Effector CD4-positive, alpha-beta T cell (primary cell): ENCODE results near the gene STX16.

Experiments used
- DNase-seq: peaks from one replicate; pipeline ENCODE4 v3.0.0-alpha.2; 2020

STX16 gene

DNA sequence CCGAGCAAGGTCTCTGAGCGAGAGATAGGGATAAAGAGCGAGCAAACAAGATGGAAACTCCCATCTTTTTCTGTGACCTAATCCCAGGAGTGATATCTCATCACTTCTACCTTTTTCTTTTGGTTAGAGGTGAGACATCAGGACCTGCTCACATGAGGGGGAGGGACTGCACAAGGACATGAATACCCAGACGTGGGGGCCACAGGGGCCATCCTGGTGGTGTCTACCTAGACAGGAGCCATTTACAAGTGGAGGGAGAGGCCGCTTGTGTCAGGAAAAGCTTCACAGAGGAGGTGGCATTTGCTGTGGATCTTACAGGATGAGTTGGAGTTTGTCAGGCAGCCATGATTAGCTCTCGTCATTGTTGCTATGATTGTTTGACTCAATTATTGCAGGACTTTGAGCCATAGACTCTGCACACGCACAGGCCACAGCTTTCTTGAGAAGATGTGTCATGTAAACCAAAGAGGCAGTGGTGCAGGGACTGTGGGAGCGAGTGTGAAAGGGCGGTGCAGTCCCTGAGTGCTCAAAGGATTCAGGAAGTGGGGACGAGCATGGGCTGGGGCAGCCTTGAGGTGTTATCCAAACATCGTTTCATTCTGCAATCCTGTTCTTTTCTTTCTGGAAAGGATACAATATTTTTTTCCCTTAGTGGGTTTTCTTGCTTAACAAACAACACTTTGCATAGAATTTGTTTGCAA lies 49.2 kb downstream of the STX16 start:
- DNase-seq: no peak

DNA sequence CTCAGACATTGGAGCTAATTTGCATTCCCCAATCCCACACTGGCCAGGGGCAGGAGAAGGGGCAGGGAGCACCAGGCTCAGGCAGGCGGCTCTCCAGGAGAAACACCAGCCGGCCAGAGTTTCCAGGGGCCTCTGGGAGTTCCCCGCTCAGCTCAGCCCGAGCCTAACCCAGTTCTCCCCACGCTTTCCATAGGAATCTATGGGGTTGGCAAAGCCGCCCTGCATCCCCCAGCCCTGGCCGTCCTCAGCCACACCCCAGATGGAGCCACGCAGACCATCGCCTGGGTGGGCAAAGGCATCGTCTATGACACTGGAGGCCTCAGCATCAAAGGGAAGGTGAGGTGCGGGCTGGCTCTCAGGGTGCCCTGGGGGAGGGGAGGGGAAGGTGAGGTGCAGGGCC lies 49.7 kb downstream of the STX16 start:
- no peak for DNase-seq

DNA sequence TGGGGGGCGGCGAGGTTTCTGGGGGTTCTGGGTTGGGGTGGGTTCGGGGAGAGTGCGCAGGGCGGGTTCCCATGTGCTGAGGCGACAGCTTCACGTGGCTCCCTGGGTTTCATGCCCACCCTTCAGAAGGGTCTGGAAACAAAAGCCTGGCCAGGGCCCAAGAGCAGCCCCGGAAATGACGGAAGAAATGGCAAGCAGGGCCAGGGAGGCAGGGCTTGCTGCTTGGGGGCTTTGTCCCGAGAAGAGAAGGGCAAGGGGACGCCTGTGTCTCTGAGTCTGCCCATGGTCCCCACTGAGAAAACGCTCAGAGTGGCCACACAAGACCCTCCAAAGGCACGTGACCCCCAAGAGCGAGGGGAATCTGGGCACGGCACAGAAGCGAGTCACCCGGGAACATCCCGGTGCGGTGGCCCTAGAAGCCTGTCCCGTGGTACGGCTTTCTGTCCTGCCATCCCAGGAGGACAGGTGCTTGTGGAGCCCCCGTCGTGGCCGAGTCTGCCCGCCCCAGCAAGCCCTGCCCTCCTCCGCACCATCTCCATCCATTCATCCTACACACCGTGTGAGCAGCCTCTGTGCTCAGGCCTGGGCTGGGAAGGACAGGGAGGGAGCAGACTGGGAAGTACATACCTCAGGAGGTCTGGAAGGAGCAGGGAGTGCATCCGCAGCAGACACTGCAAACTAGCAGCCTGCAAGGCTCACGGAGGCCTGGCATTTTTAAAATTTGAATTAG lies 50.5 kb downstream of the STX16 start:
- no peak for DNase-seq

DNA sequence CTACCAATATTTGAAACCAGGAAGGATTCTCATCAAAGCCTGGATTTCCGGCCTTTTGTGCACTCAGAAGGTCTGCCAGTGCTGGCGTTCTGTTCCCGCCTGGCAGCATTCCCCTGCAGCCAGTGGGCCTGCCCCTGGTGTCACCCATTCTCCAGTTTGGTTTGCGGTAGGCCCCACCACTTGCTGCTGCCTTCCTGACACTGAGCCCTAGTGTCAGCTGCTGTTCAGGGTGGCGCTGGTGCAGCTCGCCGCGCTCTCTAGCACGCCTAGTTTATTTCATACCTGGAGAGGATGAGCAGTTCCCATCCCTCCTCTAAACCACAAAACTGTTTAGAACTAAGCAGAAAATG lies 51.1 kb downstream of the STX16 start:
- DNase-seq: no peak

DNA sequence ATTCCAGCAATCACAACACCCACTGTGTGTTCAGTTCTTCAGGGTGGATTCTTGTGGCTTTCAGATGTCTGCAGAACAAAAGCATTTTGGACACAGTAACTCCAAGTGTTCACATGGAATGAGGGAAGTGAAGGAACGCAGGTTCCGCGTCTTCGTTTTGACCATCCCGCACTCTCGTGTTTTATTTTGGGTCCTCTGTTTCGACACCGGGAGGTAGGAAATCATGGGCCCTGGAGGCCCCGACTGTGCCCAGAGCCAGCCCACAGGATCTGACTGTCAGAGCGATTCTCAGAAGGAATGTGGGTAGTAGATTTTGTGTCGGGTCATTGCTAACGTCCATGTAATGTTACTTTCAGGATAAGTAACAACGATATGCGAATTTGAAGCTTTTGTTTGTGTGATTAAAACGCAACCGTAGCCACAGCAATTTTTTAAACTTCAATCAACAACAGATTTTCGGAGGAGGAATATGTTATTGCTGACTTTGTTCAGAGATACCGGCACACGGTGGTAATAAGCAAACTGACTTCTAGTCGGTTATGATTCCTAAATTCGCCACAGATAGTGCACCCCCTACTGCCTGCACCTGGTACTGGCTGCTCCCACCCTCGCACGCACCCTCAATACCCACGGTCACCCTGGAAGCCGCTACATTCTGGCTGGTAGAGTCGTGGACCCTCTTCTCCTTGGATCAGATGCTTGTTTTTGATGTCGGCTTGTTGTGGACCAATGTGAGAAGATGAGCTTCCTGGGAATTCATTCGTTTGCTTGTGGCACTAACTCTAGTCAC lies 52.0 kb downstream of the STX16 start:
- no peak for DNase-seq

DNA sequence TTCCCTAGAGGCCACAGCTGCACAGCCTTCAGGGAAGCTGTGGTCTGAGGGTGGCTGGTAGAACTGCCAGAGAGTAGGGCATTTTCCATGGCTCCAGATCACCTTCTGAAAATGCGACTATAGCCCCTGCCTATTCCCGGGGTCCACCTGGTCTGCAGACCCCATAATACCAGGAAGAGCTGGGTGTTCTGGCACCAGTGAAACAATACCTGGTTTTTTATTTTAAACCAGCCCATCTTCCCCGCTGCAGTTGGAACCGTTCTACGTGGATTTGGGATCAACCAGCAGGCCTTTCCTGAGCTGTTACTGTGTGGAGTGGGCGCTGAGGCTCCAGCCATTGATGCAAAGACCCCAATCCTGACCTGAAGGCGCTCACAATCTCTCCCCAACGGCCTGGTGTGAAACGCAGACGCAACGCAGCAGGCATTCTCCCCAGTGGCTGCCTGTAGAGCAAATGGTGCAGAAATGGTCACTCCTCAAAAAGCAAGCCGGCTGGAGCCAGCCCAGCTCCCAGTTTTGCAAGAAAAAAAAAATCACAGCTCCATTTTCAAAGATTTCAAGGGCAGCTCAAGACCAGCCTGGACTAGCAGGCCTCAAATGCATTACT lies 52.8 kb downstream of the STX16 start:
- no peak for DNase-seq

DNA sequence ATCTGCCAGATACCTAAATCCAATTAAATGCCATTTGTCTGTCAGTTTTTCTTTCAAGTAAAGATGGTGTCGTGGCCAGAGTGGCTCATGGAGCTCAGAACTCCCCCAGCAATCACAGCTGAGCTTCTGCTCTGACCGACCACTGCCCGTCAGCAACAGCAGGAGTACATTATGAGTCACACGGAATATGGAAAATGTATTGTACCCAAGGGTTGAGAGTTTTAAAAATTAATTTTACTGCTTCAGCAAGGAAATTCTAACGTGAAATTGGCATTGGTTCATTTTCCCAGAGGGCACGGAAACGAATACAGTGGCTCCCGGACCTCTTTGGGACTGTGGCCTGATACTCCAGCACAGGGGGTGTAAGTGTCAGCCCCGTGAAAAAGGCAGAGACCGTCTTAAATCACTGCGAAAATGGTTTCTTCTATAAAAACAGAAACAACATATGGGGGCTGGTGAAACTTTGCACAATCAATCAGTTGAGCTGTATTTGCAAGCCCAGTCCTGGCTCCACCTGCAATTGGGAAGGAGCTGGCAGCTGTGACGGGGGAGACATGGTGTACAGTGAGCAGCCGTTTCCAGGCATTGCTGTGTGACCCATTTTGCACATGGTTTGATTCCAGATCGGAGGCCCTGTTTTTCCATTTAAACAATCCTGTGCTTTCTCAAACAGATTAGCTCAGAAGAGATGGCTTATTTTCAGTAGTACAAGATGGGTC lies 54.3 kb downstream of the STX16 start:
- no peak for DNase-seq

DNA sequence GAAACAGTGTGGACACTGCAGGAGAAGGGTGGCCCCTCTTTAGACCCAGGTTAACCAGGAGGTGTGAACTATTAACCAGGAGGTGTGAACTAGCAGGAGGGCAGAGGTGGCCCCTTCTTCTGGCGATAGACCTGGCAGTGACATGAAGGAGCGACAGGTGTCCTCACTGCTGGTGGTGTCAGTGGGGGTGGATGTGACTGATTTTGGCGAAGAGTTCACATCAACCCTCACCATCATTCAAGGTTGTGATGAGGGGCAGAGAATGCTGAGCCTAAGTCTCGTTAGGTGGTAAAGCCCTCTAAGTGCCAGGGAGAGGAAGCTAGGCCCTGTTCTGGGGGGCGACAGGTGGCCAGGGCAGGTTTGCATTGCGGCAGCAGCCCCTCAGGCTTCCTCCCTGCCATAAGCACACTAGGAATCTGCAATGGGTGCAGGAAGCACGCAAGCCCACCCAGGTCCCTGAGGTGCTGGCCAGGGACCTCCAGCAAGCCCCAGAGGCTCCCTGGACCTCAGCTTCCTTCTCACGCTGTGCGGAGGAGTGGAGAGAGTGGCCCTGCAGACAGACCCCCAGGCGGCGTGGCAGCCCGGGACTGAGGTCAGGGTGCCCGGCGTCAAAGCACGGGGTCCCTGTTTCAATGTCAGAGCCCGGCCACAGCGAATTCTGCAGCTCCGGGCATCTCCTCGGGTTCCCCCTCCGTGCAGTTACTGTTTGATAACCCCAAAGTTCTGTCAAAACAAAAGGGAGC lies 55.2 kb downstream of the STX16 start:
- no peak for DNase-seq

DNA sequence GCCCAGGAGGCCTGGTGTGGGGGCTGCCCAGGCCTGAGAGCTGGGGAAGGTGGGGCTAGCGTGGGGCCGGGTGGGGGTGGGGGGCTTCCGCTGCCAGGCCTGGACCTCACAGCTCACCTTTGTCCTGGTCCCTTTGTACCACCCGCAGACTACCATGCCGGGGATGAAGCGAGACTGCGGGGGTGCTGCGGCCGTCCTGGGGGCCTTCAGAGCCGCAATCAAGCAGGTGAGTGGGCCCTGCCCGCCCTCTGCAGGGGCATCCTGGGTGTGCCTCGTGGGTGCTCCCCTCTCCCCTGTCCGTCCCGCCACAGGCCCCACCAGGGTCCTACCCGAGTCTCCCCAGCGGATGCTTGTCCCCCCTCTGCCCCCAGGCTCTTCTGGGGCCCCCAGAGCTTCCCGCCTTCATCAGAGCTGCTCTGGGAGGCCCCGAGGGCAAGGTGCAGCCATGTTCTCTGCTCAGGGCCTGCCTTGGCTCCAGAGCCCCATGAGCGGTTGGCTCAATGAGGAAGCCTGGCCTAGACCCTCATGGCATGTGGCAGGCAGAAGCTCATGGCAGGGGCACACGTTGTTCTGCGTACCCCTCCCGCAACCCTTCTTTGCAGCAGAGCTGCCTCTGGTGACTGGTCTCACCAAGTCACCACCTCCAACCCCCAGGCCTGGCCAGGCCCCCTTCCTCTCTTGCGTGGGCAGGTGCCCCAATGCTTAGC lies 56.0 kb downstream of the STX16 start:
- no peak for DNase-seq

DNA sequence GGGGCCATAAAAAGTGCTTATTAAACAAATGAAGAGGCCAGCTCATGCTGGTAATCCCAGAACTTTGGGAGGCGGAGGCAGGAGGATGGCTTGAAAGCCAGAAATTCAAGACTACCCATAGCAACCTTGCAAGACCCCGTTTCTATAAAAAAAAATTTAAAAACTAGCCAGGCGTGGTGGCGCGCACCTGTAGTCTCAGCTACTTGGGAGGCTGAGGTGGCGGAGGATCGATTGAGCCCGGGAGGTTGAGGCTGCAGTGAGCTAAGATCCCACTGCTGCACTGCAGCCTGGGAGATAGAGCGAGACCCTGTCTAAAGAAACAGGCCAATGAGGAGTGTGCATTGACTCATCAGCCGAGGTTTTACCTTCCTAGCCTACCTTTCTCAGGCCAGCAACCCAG lies 56.7 kb downstream of the STX16 start:
- no peak for DNase-seq

DNA sequence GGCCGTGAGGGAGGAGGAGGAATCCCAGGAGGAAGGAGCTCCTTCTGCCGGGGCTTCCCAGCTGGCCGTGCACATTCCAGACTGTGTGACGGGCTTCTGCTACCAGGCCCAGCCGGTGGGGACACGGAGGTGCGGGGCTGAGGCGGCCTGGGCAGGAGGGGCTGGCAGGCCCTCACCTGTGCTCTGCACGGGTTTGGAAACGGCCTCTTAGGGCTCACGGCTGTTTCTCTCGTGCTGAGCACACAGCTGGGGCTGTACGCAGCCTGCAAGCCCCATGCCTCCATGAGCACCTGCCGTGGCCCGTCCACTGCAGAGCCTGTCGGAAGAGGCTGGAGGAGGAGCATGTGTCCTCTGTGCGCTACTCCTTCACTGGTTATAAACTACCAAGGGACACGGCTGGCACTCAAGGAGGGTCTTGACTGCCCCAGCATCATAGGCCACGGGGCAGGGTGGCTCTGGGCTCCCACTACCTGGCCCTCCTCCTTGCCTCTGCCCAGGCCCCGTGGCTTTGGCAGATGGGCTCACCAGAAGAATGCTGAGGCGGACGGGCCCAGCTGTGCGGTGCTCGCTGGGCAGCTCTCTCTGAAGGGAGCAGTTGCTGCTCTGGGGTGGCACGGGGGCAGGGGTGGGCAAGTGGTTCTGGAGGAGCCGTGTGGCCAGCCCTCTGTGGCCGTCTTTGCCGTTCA lies 57.3 kb downstream of the STX16 start:
- DNase-seq: no peak

DNA sequence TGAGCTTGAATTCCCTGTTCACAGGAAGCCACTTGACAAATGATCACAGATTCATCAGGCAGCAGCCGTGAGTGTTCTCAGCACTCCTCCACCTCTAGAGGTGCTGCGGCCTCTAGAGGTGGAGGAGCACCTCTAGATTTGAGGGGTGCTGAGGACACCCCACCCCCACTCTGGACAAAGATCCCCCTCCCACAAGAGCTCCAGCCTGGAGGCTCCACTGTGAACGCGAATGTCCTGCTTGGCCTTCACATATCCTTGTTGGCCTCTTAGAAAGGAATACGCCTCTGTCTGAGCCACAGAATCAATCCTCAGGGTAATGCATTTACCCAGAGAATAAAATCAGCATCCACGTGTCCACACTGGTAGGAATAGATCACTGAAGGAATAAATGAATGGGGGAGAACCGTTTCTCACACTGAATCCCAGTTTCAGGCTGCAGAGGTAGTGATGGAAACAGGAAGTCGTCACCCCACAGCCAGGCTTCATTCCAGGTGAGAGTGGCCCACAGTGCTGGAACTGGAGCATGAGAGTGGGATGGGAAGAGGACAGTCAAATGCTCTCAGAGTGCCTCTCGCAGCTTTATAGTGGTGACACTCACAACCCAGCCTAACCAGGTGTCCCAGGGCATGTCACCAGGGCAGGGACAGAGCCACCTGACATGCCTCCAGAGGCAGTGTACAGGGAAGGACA lies 58.1 kb downstream of the STX16 start:
- DNase-seq: no peak

DNA sequence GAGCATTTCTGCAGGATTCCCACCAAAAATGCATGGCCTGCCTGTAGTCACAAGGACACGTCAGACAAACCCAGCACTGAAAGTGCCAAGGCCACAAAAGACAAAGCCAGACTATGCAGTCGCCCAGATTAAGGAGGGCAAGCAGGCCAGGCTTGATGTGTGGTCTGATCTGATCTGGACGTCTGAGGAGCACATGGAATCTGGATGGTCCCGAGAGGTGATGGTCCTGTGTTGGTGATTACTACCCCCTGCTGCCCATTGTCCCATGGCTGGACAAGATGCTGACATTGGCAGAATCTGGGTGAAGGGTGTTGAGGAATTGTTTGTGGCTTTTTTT lies 58.6 kb downstream of the STX16 start:
- DNase-seq: no peak

DNA sequence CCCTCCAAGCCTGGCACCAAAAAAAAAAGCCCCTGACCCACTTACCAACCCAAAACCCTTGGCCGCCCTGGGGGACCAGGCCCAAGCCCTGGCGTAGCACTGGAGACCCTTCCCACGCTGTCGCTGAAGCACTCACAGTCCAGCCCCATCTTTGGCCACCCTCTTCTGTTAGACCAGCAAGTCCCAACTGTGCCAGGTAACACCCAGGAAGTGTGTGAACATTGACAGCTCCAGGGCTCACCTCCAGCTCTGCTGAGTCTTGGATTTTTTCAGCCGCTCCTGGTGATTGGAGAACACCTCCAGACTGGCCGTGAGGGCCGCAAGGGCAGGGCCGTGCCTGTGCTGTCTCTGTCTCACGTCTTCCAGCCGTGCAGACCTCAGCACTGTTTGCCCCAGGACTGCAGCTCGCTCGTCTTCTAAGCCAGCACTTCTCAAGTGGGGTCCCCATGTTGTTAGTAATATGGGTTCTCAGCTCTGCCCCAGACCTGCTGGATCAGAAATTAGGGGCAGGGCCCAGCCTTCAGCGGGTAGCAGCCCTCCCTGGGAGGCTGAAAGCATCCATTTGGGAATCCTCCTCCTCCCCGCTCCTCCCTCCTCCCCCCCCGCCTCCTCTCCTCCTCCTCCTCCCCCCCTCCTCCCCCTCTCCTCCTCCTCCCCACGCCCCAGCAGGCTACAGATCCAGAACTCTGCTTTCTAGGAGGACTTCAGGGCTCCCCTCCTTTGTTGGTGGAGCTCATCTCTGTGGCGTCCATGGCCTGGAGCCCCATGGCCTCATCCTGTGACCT lies 59.6 kb downstream of the STX16 start:
- DNase-seq: no peak

DNA sequence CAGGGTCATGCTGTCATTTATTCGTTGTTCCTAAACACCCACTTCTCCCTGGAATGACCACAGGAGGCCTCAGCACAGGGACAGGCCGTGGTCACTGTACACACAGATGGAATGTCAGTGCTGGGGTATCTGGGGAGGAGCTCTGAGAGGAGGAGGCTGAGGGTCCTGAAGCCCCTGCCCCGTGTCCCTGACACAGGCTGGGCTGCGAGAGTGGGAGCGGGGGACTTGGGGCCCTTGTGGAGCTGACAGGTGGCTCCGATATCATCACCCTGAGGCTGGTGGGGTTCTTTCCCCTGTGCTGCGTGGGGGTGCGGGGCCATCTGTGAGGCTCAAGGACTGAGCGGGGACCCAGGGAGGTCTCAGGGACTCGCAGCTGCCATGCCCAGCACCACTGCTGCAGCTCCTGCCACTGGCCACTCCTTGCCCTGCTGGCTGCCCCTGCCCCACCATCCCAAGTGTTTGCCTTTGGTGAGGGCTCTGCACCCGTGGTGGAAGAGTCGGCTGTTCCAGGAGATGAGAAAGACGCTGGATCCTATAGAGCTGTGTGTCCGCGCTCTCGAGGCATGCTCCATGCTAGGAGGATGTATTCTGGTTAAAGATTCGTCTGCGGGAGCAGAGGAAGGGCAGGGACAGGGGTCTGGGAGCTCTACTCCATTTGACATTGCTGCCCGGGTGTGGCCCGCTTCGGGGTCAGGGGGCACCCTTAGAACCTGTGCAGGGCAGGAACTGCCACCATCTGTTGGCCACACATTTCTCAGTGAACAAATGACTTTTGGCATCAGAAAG lies 60.4 kb downstream of the STX16 start:
- DNase-seq: no peak

DNA sequence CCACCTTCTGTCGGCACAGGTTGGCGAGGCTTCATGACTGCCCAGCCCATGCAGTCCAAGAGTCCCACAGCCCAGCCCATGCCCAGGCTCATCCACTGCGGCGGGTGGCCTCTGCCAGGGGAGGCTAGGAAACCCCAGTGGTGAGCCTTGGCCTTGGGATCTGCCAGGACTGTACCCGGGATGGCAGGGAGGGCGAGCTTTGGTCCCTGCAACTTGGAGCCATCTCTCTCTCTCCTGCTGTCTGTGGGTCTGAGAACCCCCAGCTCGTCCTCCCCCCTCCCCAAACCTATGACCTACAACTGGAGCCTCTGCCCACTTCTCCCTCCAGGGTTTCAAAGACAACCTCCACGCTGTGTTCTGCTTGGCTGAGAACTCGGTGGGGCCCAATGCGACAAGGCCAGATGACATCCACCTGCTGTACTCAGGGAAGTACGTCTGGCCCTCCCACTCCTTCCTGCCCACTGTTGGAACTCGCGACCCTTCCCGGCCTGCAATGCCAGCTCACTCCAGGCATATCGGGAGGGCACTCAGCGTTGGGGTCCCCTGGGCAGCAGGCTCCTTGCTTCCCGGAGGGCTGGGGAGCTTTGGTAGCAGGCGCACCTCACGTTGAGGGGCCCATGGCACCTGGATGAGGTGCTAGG lies 61.2 kb downstream of the STX16 start:
- DNase-seq: no peak

DNA sequence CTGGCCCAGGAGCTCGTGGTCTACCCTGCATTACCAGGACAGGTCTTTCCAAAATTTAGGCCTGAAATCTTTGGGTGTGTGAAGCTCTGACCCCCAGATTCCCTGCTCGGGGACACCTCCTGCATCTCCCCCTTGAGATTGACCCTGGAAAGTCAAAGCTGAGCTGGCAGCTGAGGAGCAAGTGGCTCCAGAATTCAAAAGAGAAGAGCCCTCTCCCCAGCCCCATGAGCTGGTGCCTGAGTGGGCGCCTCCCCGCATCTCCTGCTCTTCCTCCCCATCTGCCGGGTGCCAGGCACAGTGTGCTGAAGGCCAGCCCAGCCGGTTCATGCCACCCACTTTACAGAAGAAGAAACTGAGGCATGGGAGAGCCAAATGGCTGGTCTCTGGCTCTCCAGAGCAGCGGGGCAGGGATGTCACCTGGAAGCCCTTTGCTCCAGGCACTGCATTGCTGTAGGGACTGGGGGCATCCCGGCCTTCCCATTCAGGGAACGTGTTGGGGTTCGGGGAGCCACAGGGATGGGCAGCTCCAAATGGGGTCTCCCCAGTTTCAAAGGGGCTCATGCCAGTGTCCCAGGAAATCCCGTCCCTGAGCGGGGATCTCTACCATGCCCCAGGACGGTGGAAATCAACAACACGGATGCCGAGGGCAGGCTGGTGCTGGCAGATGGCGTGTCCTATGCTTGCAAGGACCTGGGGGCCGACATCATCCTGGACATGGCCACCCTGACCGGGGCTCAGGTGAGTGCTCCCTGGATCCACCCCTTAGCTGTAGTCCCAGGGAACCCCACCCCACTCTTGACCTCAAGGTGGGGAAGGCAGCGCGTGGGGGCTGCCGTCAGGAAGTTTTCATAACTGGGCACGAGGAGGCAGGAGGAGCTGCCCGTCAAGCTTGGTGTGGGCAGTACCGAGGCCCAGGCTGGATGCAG lies 62.0 kb downstream of the STX16 start:
- no peak for DNase-seq
